Measurements from ENCODE around the gene AHI1. TPM values are rescaled to one million over a fixed set of nuclear protein-coding genes. Genes with fewer than 3 reads are reported as not detected.

AHI1 gene
- total RNA-seq, result 25.5 and 37.2 TPM in 2 replicates

GRCh38 chr6:135497412-135498184 lies at the start of gene AHI1:
Gene AHI1 (minus strand): TSS chr6:135497740. CDS start chr6:135492237, 5,503 bp downstream.

